ENCODE measurements around the gene RAB7A.

The RAB7A gene

DNA sequence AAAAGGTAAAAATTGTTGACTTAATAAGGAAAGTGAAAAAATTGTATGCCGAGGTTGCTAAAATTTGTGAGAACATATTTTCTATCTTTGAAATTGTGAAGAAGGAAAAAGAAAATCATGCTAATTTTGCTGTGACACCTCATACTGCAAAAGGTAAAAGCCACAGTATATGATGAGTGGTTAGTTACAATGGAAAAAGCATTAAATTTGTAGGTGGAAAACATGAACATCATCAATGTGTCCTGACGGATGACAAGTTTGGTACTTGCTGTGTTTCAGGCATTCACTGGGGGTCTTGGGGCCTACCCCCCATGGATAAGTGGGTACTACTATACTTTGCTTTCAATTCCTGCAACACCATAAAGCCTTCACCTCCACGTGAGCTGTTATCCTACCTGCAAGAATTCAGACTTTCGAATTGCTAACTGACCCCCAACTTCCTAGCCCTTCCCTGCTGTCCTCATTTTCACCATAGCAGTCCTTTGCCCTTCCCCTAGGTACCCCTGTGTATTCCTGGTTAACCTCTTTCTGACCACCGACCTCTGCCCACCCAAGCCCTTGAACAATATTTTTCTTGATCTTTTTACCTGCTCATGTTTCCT, 62.4 kb downstream of the RAB7A start:
- no peak for DNase-seq (ENCODE audit: low read depth)

DNA sequence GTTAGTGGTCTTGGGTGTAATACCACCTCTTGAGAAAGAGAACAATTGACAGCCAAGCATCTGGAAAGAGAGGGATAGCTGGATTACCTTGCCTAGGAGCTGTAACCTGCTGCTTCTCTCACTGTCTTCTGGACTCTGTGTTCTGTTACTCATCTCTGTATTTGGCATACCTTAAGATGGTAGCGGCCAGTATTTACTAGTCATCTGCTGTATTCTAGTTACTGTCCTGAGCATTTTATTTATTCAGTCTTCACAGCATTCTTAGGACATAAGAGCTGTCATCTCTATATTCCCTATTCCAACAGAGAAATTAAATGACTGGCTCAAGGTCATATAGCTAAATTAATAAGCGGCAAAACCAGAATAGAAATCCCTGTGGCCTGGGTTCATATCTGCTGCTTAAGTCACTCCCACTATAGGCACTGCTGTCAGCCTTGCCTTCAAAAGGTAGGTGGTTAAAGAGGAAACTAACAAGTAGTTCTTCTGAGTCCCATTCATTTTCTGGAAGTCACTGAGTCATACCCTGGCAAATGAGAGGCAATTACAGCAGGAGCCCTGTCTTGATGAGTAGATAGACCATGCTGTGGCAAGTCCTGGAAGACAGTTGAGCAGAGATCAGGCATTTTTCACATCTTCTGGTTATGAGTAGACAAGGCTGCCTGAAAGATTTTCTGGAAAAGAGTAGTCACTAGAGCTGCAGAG, 68.2 kb downstream of the RAB7A start:
- DNase-seq (ENCODE audit: low read depth) = no peak

GRCh38 chr3:128794770-128795649, 69.0 kb downstream of the RAB7A start:
- DNase-seq (ENCODE audit: low read depth) = peak; percentile 51

DNA sequence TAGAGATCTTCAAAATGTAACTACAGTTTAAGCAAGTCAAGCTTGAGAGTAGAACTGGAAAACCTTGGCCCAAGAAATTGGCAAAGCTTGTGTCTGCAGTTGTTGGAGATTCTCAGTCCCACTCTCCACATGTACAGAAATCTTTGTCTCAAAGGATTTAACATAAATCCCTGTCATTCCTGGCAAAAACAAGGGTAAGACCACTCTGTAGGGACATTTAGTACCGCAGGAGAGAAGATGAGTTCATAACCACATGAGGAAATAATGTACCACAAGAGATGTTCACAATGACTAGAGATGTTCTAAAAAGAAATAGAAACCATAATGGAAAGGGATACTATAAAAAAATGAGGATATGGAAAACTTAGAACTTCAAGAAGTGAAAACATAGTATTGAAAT, 73.7 kb downstream of the RAB7A start:
- no peak for DNase-seq (ENCODE audit: low read depth)

- DNase-seq (ENCODE audit: low read depth) = no peak
Observed at GRCh38 chr3:128800241-128801187, 74.5 kb downstream of the RAB7A start.

- no peak for DNase-seq (ENCODE audit: low read depth)
Observed at GRCh38 chr3:128801779-128802380, 75.9 kb downstream of the RAB7A start.

- no peak for DNase-seq (ENCODE audit: low read depth)
Observed at GRCh38 chr3:128803307-128803706, 77.3 kb downstream of the RAB7A start.

DNA sequence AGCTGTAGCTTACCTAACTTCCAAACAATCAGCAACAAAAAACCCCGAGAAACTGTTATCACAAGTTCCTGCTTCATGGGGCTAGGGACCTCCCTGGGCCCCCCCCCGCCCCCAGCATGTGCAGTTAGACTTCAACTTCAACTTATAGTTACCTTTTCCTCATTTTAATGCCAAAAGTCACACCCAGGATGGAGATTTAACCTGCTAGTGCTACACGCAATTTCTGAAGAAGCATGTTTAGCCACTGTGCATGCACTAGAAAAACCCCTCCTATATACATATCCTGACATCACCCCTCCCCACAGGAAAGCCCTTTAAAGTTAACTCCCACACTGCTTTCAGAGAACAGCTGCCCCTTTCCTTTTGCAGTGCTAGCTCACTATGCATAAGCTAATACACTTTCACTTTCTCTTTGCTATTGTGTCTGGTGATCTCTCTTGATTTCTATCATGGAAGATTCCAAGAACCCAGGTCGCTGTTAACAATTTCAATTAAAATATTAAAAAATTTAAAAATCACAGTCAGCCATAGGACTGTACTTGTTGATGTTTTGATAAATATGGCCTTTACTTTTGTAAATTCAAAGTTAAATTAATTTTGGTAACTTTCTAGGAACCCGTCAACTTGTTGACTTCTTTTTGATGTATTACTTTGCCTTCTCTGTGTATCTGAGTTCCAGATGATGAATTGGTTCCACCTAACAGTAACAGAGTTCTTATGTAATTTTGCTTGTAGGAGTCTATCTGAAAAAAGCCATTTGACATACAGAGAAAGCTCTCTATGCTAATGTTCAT, 78.2 kb downstream of the RAB7A start:
- peak; percentile 51 for DNase-seq (ENCODE audit: low read depth)

DNA sequence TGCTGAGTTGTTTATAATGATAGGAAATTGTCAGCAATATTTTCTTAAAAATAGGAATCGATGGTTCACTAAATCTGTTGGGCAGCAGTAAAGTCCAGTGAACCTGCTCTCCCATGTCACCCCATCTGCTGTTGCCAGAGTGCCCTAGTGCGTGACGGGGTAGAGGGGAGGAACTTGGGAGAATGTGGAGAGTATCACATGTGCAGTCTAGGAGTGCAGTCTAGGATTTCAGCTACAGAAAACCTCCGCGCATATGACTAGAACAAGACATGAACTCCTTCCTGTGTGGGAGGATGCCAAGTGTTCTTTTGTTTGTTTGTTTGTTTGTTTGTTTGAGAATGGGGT, 78.8 kb downstream of the RAB7A start:
- DNase-seq (ENCODE audit: low read depth) = no peak

- no peak for DNase-seq (ENCODE audit: low read depth)
Observed at GRCh38 chr3:128805772-128806171, 79.8 kb downstream of the RAB7A start.

DNA sequence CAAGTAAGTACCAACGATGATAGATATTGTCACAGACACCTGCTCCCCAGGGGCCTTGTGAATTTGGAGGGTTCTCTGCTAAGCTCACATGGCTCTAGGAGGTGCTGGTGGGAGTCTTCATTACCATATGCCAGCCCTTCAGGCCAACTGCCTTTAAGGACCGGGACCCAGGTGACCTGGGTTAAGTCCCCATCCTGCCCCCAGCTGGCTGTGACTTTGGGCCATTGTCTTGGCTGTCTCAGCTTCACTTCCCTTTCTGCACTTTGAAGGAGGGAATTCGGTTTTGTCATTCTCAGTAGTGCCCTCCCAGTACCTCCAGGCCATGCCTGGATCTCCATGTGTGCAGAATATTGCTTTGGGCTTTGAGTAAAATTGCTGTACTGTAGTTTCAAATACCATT, 80.6 kb downstream of the RAB7A start:
- DNase-seq (ENCODE audit: low read depth) = no peak

DNA sequence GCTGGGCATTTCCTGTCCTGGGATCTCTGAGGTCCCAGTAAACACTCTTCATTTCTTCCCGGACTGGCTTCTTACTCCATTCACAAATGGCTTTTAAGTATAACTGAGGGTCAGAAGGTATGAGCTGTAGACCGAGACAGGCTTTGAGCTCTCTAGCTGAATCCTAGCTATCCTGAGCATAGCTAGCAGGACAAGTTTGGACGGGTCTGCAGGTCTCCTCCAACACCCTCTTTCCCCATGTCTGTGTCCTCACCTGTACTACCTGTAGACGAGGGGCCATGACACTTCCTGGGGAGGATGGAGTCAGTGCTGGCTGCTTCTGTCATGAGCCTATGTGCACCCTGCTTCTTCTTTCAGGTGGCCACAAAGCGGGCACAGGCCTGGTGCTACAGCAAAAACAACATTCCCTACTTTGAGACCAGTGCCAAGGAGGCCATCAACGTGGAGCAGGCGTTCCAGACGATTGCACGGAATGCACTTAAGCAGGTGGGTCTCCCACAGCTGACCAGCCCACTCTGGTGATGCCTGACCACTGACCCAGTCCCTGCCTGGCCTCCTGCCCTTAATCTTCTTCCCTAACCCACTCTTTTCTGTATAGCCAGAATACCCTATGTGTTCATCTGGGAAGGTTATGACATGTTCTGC, 81.3 kb downstream of the RAB7A start:
- no peak for DNase-seq (ENCODE audit: low read depth)

DNA sequence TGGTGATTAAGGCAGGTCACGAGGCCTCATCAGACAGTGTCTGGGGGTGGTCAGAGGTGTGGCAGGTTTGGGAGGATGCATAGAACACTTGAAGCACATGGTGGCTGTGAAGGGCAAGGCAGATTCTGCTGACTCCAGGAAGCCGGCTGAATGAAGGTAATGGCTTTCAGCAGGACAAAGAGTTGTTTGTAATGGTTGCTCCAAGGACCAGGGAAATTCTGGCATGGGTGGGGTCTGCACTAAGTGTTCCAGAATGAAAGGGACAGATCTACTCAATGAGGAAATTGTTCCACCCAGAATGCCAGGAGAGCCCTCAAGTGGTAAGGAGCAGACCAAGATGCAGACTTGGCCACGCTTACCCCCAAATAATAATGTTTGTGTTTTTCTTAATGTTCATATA, 82.7 kb downstream of the RAB7A start:
- no peak for DNase-seq (ENCODE audit: low read depth)

GRCh38 chr3:128813097-128813496, 87.1 kb downstream of the RAB7A start:
- DNase-seq (ENCODE audit: low read depth) = no peak

GRCh38 chr3:128814060-128814459, 88.1 kb downstream of the RAB7A start:
- no peak for DNase-seq (ENCODE audit: low read depth)

- DNase-seq (ENCODE audit: low read depth) = no peak
Observed at GRCh38 chr3:128814519-128815317, 88.7 kb downstream of the RAB7A start.

GRCh38 chr3:128815318-128816064, 89.5 kb downstream of the RAB7A start:
- DNase-seq (ENCODE audit: low read depth) = no peak

- DNase-seq (ENCODE audit: low read depth) = no peak
Observed at GRCh38 chr3:128818186-128818787, 92.3 kb downstream of the RAB7A start.

Data from activated gamma-delta T cell treated with anti-CD3 and anti-CD28 coated beads, Interleukin-2, amount 50 U/mL, for 16 hours (primary cell).